H1 (cell line): Measurements from ENCODE around the gene DCUN1D3. TPM values are rescaled to one million over a fixed set of nuclear protein-coding genes. Genes with fewer than 3 reads are reported as not detected.
A peak's percentile ranks its signal among the peaks of the same experiment; 100 is the strongest.

Source experiments
- CTCF ChIA-PET: fragments of 300-600 bp; sonication (Branson Sonifier 250); formaldehyde crosslinking; loops from one replicate; lab custom pipeline; 2021; ENCODE audit not compliant: partially characterized antibody; lab: Charles Lee
- POLR2A ChIA-PET: fragments of 300-600 bp; sonication (Branson Sonifier 250); formaldehyde crosslinking; loops from one replicate; lab custom pipeline; 2021; ENCODE audit warnings: inconsistent platforms; ENCODE audit not compliant: partially characterized antibody; lab: Charles Lee
- DNase-seq, 2 experiments: peaks; one replicate each; pipeline versions ENCODE4 v3.0.0 to v3.0.0-alpha.2; 2010 to 2022; ENCODE audit warnings: low spot score in 2 of 2, low read depth in 1 of 2, mixed read lengths in 1 of 2
- FAIRE-seq: peaks from 2 replicates; lab custom pipeline; 2011; peaks lifted over from hg19 to GRCh38; lab: Jason Lieb, UNC
- H2AFZ ChIP-seq: 2 replicates; pipeline ENCODE4 v1.8.1; 2012; ENCODE audit warnings: low read length, inconsistent platforms
- H2AK5ac ChIP-seq: 2 replicates; pipeline ENCODE4 v1.6.1; 2013; ENCODE audit warnings: low read depth, low read length
- H2BK120ac ChIP-seq: replicated peaks from 2 replicates; pipeline ENCODE3; 2013; ENCODE audit warnings: low read depth, low read length, inconsistent platforms
- H2BK12ac ChIP-seq: 2 replicates; pipeline ENCODE4 v1.6.1; 2013; ENCODE audit warnings: low read depth, low read length
- H2BK15ac ChIP-seq: 2 replicates; pipeline ENCODE4 v1.6.1; 2013; ENCODE audit warnings: low read length
- H2BK20ac ChIP-seq: 2 replicates; pipeline ENCODE4 v1.6.1; 2013; ENCODE audit warnings: low read length
- H2BK5ac ChIP-seq: 2 replicates; pipeline ENCODE4 v1.6.1; 2013; ENCODE audit warnings: low read depth, low read length
- H3K14ac ChIP-seq: 2 replicates; pipeline ENCODE4 v1.6.1; 2013; ENCODE audit warnings: inconsistent platforms; ENCODE audit not compliant: insufficient read length
- H3K18ac ChIP-seq: 2 replicates; pipeline ENCODE4 v1.6.1; 2013; ENCODE audit warnings: low read length; ENCODE audit errors: extremely low read depth
- H3K23ac ChIP-seq: 2 replicates; pipeline ENCODE4 v1.6.1; 2013; ENCODE audit warnings: inconsistent platforms; ENCODE audit not compliant: insufficient read length
- H3K23me2 ChIP-seq: 2 replicates; pipeline ENCODE4 v1.6.1; 2013; ENCODE audit warnings: low read depth, low read length
- H3K27ac ChIP-seq: 2 replicates; pipeline ENCODE4 v1.6.1; 2011; ENCODE audit warnings: low read depth, low read length, inconsistent platforms
- H3K27me3 ChIP-seq, 4 experiments: replicated peaks in 1 of 4; 1 replicate in 1 of 4; 2 replicates in 3 of 4; pipeline versions ENCODE4 v1.6.1 to v1.8.1; 2011 to 2013; ENCODE audit warnings: low read length in 3 of 4, mild to moderate bottlenecking in 3 of 4, inconsistent platforms in 2 of 4, mixed read lengths in 2 of 4, moderate library complexity in 1 of 4; ENCODE audit not compliant: control insufficient read depth in 3 of 4, insufficient read depth in 3 of 4; ENCODE audit errors: extremely low read depth in 1 of 4
- H3K36me3 ChIP-seq, 4 experiments: 2 replicates each; pipeline versions ENCODE4 v1.6.1 to v1.8.1; 2011 to 2013; ENCODE audit warnings: mild to moderate bottlenecking in 4 of 4, low read length in 3 of 4, moderate library complexity in 2 of 4, control low read depth in 1 of 4, inconsistent platforms in 1 of 4; ENCODE audit not compliant: insufficient read depth in 4 of 4, control insufficient read depth in 2 of 4
- H3K4ac ChIP-seq: replicated peaks from 2 replicates; pipeline ENCODE3; 2013; ENCODE audit warnings: low read length, low read depth, mixed read lengths, inconsistent platforms; ENCODE audit not compliant: insufficient read length
- H3K4me1 ChIP-seq, 4 experiments: replicated peaks in 1 of 4; 1 replicate in 1 of 4; 2 replicates in 3 of 4; pipeline versions ENCODE4 v1.6.1 to v1.8.1; 2011 to 2013; ENCODE audit warnings: low read length in 3 of 4, inconsistent platforms in 2 of 4, mixed read lengths in 1 of 4; ENCODE audit not compliant: insufficient read depth in 4 of 4, control insufficient read depth in 3 of 4
- H3K4me2 ChIP-seq, 2 experiments: 2 replicates each; pipeline versions ENCODE4 v1.6.1 to v1.8.1; 2011 to 2013; ENCODE audit warnings: low read depth in 2 of 2, low read length in 2 of 2, control low read depth in 1 of 2, inconsistent platforms in 1 of 2, mild to moderate bottlenecking in 1 of 2; ENCODE audit not compliant: insufficient read depth in 1 of 2
- H3K4me3 ChIP-seq, 4 experiments: fragments of 200-600, 300-600 bp in 1 of 4; sonication (generic), shearing (Covaris generic), sonication (Bioruptor Twin) in 1 of 4; 2 replicates each; pipeline versions ENCODE4 v1.5.1 to v1.8.1; 2011 to 2016; ENCODE audit warnings: low read length in 4 of 4, low read depth in 3 of 4, control low read depth in 2 of 4, inconsistent platforms in 2 of 4, mild to moderate bottlenecking in 2 of 4, mixed read lengths in 1 of 4, moderate library complexity in 1 of 4; ENCODE audit not compliant: insufficient read depth in 2 of 4; ENCODE audit errors: extremely low read depth in 1 of 4
- H3K56ac ChIP-seq: replicated peaks from 2 replicates; pipeline ENCODE3; 2013; ENCODE audit warnings: low read depth, mild to moderate bottlenecking, mixed read lengths, low read length, inconsistent platforms; ENCODE audit not compliant: insufficient read length
- H3K79me1 ChIP-seq: 2 replicates; pipeline ENCODE4 v1.6.1; 2013; ENCODE audit warnings: low read depth, low read length, control low read depth
- H3K79me2 ChIP-seq, 2 experiments: 2 replicates each; pipeline versions ENCODE4 v1.6.1 to v1.8.1; 2012 to 2013; ENCODE audit warnings: low read length in 2 of 2, mild to moderate bottlenecking in 2 of 2, inconsistent platforms in 1 of 2; ENCODE audit not compliant: insufficient read depth in 2 of 2, control insufficient read depth in 1 of 2
- H3K9ac ChIP-seq, 4 experiments: replicated peaks in 1 of 4; 1 replicate in 1 of 4; 2 replicates in 3 of 4; pipeline versions ENCODE4 v1.6.1 to v1.8.1; 2011 to 2013; ENCODE audit warnings: low read depth in 3 of 4, low read length in 3 of 4, control low read depth in 2 of 4, mild to moderate bottlenecking in 2 of 4, moderate library complexity in 2 of 4, inconsistent platforms in 1 of 4; ENCODE audit errors: extremely low read depth in 1 of 4
- H3K9me3 ChIP-seq, 2 experiments: 2 replicates each; pipeline versions ENCODE4 v1.6.1 to v1.8.1; 2012 to 2013; ENCODE audit warnings: mild to moderate bottlenecking in 2 of 2, moderate library complexity in 2 of 2, control low read depth in 1 of 2, inconsistent platforms in 1 of 2, low read depth in 1 of 2, low read length in 1 of 2, mixed read lengths in 1 of 2; ENCODE audit not compliant: insufficient read depth in 2 of 2
- H4K20me1 ChIP-seq, 2 experiments: replicated peaks in 1 of 2; 2 replicates each; pipeline versions ENCODE3 to v1.8.1; 2011 to 2013; ENCODE audit warnings: inconsistent platforms in 2 of 2, low read length in 2 of 2, mild to moderate bottlenecking in 1 of 2; ENCODE audit not compliant: insufficient read depth in 2 of 2, control insufficient read depth in 1 of 2
- H4K5ac ChIP-seq: 2 replicates; pipeline ENCODE4 v1.6.1; 2013; ENCODE audit warnings: low read length, low read depth, mixed read lengths, inconsistent platforms; ENCODE audit not compliant: insufficient read length
- H4K8ac ChIP-seq: 2 replicates; pipeline ENCODE4 v1.8.0; 2013; ENCODE audit warnings: mild to moderate bottlenecking, moderate library complexity, low read length, inconsistent platforms; ENCODE audit not compliant: insufficient read depth; ENCODE audit errors: extremely low read depth
- H4K91ac ChIP-seq: replicated peaks from 2 replicates; pipeline ENCODE3; 2013; ENCODE audit warnings: low read length, mixed read lengths, inconsistent platforms; ENCODE audit not compliant: insufficient read length
- ATF2 ChIP-seq: IDR thresholded peaks from 2 replicates; pipeline ENCODE4 v1.6.1; 2012; ENCODE audit warnings: low read length, inconsistent platforms
- CBX5 ChIP-seq: fragments of 300-800, 300-1000 bp; sonication (generic); IDR thresholded peaks from 2 replicates; pipeline ENCODE4 v1.7.1; 2016; ENCODE audit warnings: antibody characterized with exemption, low read length, low read depth
- CEBPB ChIP-seq: IDR thresholded peaks from 2 replicates; pipeline ENCODE4 v1.6.1; 2012; ENCODE audit warnings: low read depth, low read length
- CREB1 ChIP-seq: IDR thresholded peaks from 2 replicates; pipeline ENCODE4 v1.6.1; 2012; ENCODE audit warnings: inconsistent platforms
- KDM1A ChIP-seq: fragments of 200-600, 300-600 bp; sonication (generic); IDR thresholded peaks from 2 replicates; pipeline ENCODE4 v1.7.1; 2016; ENCODE audit warnings: mild to moderate bottlenecking, low read length, borderline replicate concordance
- KDM4A ChIP-seq: IDR thresholded peaks from one replicate; pipeline ENCODE4 v1.7.1; 2012; ENCODE audit warnings: low read depth, mild to moderate bottlenecking, moderate library complexity, low read length, inconsistent platforms; ENCODE audit not compliant: severe bottlenecking
- PHF8 ChIP-seq: fragments of 200-600 bp; sonication (generic); conservative IDR thresholded peaks from 2 replicates; pipeline ENCODE4 v1.7.1; 2012; ENCODE audit warnings: low read depth, mild to moderate bottlenecking, inconsistent platforms, low read length, moderate library complexity
- POLR2A ChIP-seq, 2 experiments: IDR thresholded peaks; 1 replicate in 1 of 2; 2 replicates in 1 of 2; pipeline ENCODE4 v1.6.1; 2011; ENCODE audit warnings: low read depth in 2 of 2, low read length in 2 of 2, mild to moderate bottlenecking in 2 of 2; ENCODE audit errors: control extremely low read depth in 1 of 2
- RBBP5 ChIP-seq: IDR thresholded peaks from 2 replicates; pipeline ENCODE4 v1.7.1; 2012; ENCODE audit warnings: low read depth, mild to moderate bottlenecking, inconsistent platforms, low read length, moderate library complexity, borderline replicate concordance
- RFX5 ChIP-seq: IDR thresholded peaks from 2 replicates; pipeline ENCODE4 v1.6.1; 2011; ENCODE audit warnings: low read depth, low read length, improper control_type of control experiment, borderline replicate concordance
- TBP ChIP-seq: IDR thresholded peaks from 2 replicates; pipeline ENCODE4 v1.6.1; 2011; ENCODE audit warnings: low read depth, low read length, improper control_type of control experiment
- YY1 ChIP-seq: IDR thresholded peaks from 2 replicates; pipeline ENCODE4 v1.6.1; 2011; ENCODE audit warnings: low read depth, mild to moderate bottlenecking, low read length
- WGBS, 2 experiments: shearing (Covaris generic) in 1 of 2; methylation state at CpG; one replicate each; pipeline versions ENCODE4 v1.1.6 to v1.1.7; 2013 to 2015; ENCODE audit warnings: low lambda C conversion rate in 2 of 2, mixed read lengths in 2 of 2, inconsistent platforms in 1 of 2, low coverage in 1 of 2, missing lambda C conversion rate in 1 of 2; ENCODE audit not compliant: insufficient replicate concordance in 2 of 2, insufficient coverage in 1 of 2, insufficient read length in 1 of 2; ENCODE audit errors: extremely low coverage in 1 of 2, missing lambda C conversion rate in 1 of 2; 5-methylcytosine and 5-hydroxymethylcytosine counted together
- polyA plus RNA-seq, 7 experiments: library from polyadenylated mRNA; depleted of rRNA in 3 of 7; stranded (reverse) in 5 of 7; unstranded in 2 of 7; fragments of >200 nt in 5 of 7; fragments of 200-250 nt in 2 of 7; gene quantifications; 1 replicate in 5 of 7; 2 replicates in 1 of 7; 4 replicates in 1 of 7; pipeline versions ENCODE4 v1.2.1 to v1.2.3, GENCODE V29; 2011 to 2013; ENCODE audit warnings: missing spikeins in 2 of 7, mixed read lengths in 2 of 7
- total RNA-seq: library from RNA; stranded (reverse); fragmentation: NEBNext Ultra II Directional; extraction: Animal tissue kit (Norgen Biotek cat#: 25700); gene quantifications from 2 replicates; pipeline ENCODE4 v1.2.1, GENCODE V29; 2021

DCUN1D3 gene
- total and polyA plus RNA-seq, 2 of the 8 experiments (the other 6 are each of a cell fraction or from before 2014, with no cell fraction given): 3.5 to 18.2 TPM

- no peaks in the 10 kb centered on the region for H3K9me3 ChIP-seq
- no peaks in the 10 kb centered on the region for H3K23me2 ChIP-seq
- ChIA-PET POLR2A (interaction anchor here (1.7 kb wide), 1 partner anchor 19 kb away, joined by 4 read pairs; no protein-coding TSS in a partner anchor), CTCF (interaction anchor here (0.7 to 4.8 kb wide), 4 partner anchors 11 to 132 kb away, joined by 3 to 29 read pairs (median 5); no protein-coding TSS in a partner anchor)
- no peak overlapping the region for H2BK20ac ChIP-seq
- no peak overlapping the region for H4K8ac ChIP-seq
- FAIRE-seq (no peak), DNase-seq (no peak)
- H3K79me1 ChIP-seq: peaks cover 5% of the 10 kb centered on the region; the same call in 1 of the 2 replicates
- H2AFZ ChIP-seq: no peak overlapping the region
- no peak overlapping the region for H2BK5ac ChIP-seq
- H2BK120ac ChIP-seq: no peak overlapping the region
- H3K27ac ChIP-seq: no peak overlapping the region
- H2BK15ac ChIP-seq: no peak overlapping the region
- no peak overlapping the region for H3K56ac ChIP-seq
- no peak overlapping the region for H4K5ac ChIP-seq
- no peaks in the 10 kb centered on the region for H3K36me3 ChIP-seq
- WGBS, 2 experiments: 64% methylated on average over 3 of the region's 3 CpGs; no CpG with 5 or more reads in 1 of the 2 experiments
- H3K4ac ChIP-seq: no peak overlapping the region
- peaks cover 6 to 86% of the 10 kb centered on the region in 2 experiments; a peak in 3 of 4 replicates for H3K79me2 ChIP-seq
- no peak overlapping the region for H3K23ac ChIP-seq
- H4K91ac ChIP-seq: no peak overlapping the region
- peaks cover 0 to 4% (median under 1%) of the 10 kb centered on the region in 4 experiments; a peak in 3 of 7 replicates for H3K4me1 ChIP-seq
- H3K27me3 ChIP-seq: no peaks in the 10 kb centered on the region
- H3K9ac ChIP-seq: no peak overlapping the region
- 0 out of 2 replicates have a peak overlapping the region, but pooled peaks have one; percentile 43 for H2BK12ac ChIP-seq
- H4K20me1 ChIP-seq: peaks cover 0 to 2% of the 10 kb centered on the region in 2 experiments
- no peak overlapping the region for H3K4me2 ChIP-seq
- no peak overlapping the region for H2AK5ac ChIP-seq
- peak overlapping the region; percentile 2; the same call in 1 of the 2 replicates for H3K18ac ChIP-seq
- H3K4me3 ChIP-seq: no peak overlapping the region
- no peak overlapping the region for H3K14ac ChIP-seq
- no peak for TF ChIP-seq RFX5
- no peak for TF ChIP-seq CBX5
- TF ChIP-seq TBP: no peak
- TF ChIP-seq CREB1: no peak
- TF ChIP-seq PHF8: no peak
- TF ChIP-seq KDM1A: no peak
- TF ChIP-seq POLR2A (IDR thresholded peaks at IDR 0.05; ENCODE audit: control extremely low read depth in 1 of 2, low read depth in 2 of 2, low read length in 2 of 2): no peak
- TF ChIP-seq KDM4A: no peak
- TF ChIP-seq RBBP5: no peak
- TF ChIP-seq CEBPB: no peak
- no peak for TF ChIP-seq ATF2
- TF ChIP-seq YY1: no peak
Observed at GRCh38 chr16:20868890-20869289, 31.3 kb downstream of the DCUN1D3 start.
